ENCODE measurements around the gene SLC7A7. TPM values are rescaled to one million over a fixed set of nuclear protein-coding genes. Genes with fewer than 3 reads are reported as not detected.

Gene SLC7A7
- total RNA-seq, 6 experiments from 2014 or later = 6.2 to 11.4 (median 7.3) TPM

GRCh38 chr14:22839159-22839779 is 24.0 kb upstream of the SLC7A7 start:
- H3K4me1 ChIP-seq = peaks cover 0 to 3% (median 0%) of the 10 kb centered on the region in 4 donors
- no peaks in the 10 kb centered on the region for H3K9me3 ChIP-seq
- H3K36me3 ChIP-seq = peaks cover 0 to 3% (median 1%) of the 10 kb centered on the region in 4 donors
- no peak overlapping the region for H3K4me3 ChIP-seq
- ATAC-seq (no peak), DNase-seq (peak in 1 of 3 donors; percentile 41)
- intact Hi-C loops (cut with DNase I) = no loop called here
- WGBS (ENCODE audit: insufficient coverage, low coverage, low lambda C conversion rate, missing lambda C conversion rate) = 92% methylated on average over 2 of the region's 6 CpGs
- no peaks in the 10 kb centered on the region for H3K27me3 ChIP-seq
- no peak for TF ChIP-seq POLR2A (IDR thresholded peaks at IDR 0.05)
- TF ChIP-seq CTCF (IDR thresholded peaks at IDR 0.05) = no peak
- peak overlapping the region in 2 of 3 donors; percentile 84 to 90 for H3K27ac ChIP-seq

GRCh38 chr14:22838631-22839041 is 23.4 kb upstream of the SLC7A7 start:
- peaks cover 0 to 3% (median 0%) of the 10 kb centered on the region in 4 donors for H3K4me1 ChIP-seq
- peak overlapping the region in 2 of 3 donors; percentile 66 to 82 for H3K4me3 ChIP-seq
- DNase-seq = peak in 1 of 3 donors; percentile 50
- H3K27ac ChIP-seq = peak overlapping the region; percentile 73 to 90 (median 84)
- H3K9me3 ChIP-seq = no peaks in the 10 kb centered on the region
- intact Hi-C loops (cut with DNase I) = no loop called here
- peaks cover 0 to 8% (median 2%) of the 10 kb centered on the region in 4 donors for H3K36me3 ChIP-seq
- peak in 3 of 4 donors; percentile 2 to 5 (median 2) for ATAC-seq
- TF ChIP-seq CTCF (IDR thresholded peaks at IDR 0.05) (no peak), POLR2A (IDR thresholded peaks at IDR 0.05) (no peak)
- H3K27me3 ChIP-seq = no peaks in the 10 kb centered on the region
- 41% methylated on average over 6 of the region's 6 CpGs for WGBS (ENCODE audit: insufficient coverage, low coverage, low lambda C conversion rate, missing lambda C conversion rate)

- no peak for TF ChIP-seq CTCF (IDR thresholded peaks at IDR 0.05)
- peak overlapping the region; percentile 73 to 90 (median 84) for H3K27ac ChIP-seq
- no peaks in the 10 kb centered on the region for H3K27me3 ChIP-seq
- peaks cover 0 to 3% (median 0%) of the 10 kb centered on the region in 4 donors for H3K4me1 ChIP-seq
- no peaks in the 10 kb centered on the region for H3K9me3 ChIP-seq
- intact Hi-C loops (cut with DNase I) = no loop called here
- peak overlapping the region; percentile 66 to 82 (median 70) for H3K4me3 ChIP-seq
- DNase-seq (peak in 1 of 3 donors; percentile 52), ATAC-seq (peak in 1 of 4 donors; percentile 5)
- WGBS (ENCODE audit: insufficient coverage, low coverage, low lambda C conversion rate, missing lambda C conversion rate) = 52% methylated on average over 10 of the region's 25 CpGs
- H3K36me3 ChIP-seq = peaks cover 0 to 14% (median 2%) of the 10 kb centered on the region in 4 donors
Measured at GRCh38 chr14:22837750-22838538, 22.7 kb upstream of the SLC7A7 start.

- Histone ChIP-seq H3K27me3 (no peaks in the 10 kb centered on the region), H3K9me3 (no peaks in the 10 kb centered on the region), H3K36me3 (peaks cover 0 to 14% (median 1%) of the 10 kb centered on the region in 4 donors), H3K4me3 (peak overlapping the region; percentile 66 to 82 (median 70)), H3K27ac (peak overlapping the region; percentile 73 to 90 (median 84)), H3K4me1 (peaks cover 0 to 3% (median 0%) of the 10 kb centered on the region in 4 donors)
- peak; percentile 68 to 82 (median 76) for ATAC-seq
- intact Hi-C loops (cut with DNase I) = no loop called here
- WGBS (ENCODE audit: insufficient coverage, low coverage, low lambda C conversion rate, missing lambda C conversion rate) = 1% methylated on average over 31 of the region's 57 CpGs
- no peak for TF ChIP-seq CTCF (IDR thresholded peaks at IDR 0.05)
- peak; percentile 8 for TF ChIP-seq POLR2A (IDR thresholded peaks at IDR 0.05)
- DNase-seq = peak; percentile 58 to 65 (median 61)
Measured at GRCh38 chr14:22837114-22837749, 22.0 kb upstream of the SLC7A7 start.

Measured in right lobe of liver (tissue), 6 donors.